Pancreas (tissue), 10 donors: ENCODE results near the gene PAX2. TPM values are rescaled to one million over a fixed set of nuclear protein-coding genes. Genes with fewer than 3 reads are reported as not detected.
A peak's percentile ranks its signal among the peaks of the same experiment; 100 is the strongest.

ENCODE experiments used
- ATAC-seq, 4 donors: fragments of 200-7000 bp; cut with Tn5 transposase; one replicate each; pipeline versions ENCODE4 v1.8.0 to v1.9.1; 2020; ENCODE audit warnings: mild to moderate bottlenecking in 4 of 4, moderate library complexity in 4 of 4
- DNase-seq, 6 donors: peaks; one replicate each; pipeline ENCODE4 v3.0.0-alpha.2; 2020
- FAIRE-seq: peaks from 2 replicates; lab custom pipeline; 2012; peaks lifted over from hg19 to GRCh38; lab: Jason Lieb, UNC
- H3K27ac ChIP-seq, 4 donors: fragments of 200-600 bp; sonication (generic); 1 replicate in 3 of 4; 2 replicates in 1 of 4; pipeline versions ENCODE4 v1.5.0 to v1.8.0; 2020
- H3K27me3 ChIP-seq, 4 donors: fragments of 200-600 bp; one replicate each; pipeline ENCODE4 v1.8.0; 2021
- H3K36me3 ChIP-seq, 3 donors: fragments of 200-600 bp; sonication (generic) in 1 of 3; one replicate each; pipeline versions ENCODE4 v1.5.0 to v1.8.0; 2020 to 2021
- H3K4me1 ChIP-seq, 3 donors: fragments of 200-600 bp; one replicate each; pipeline ENCODE4 v1.8.0; 2021
- H3K4me3 ChIP-seq, 4 donors: fragments of 200-600 bp; sonication (generic) in 2 of 4; one replicate each; pipeline versions ENCODE4 v1.5.0 to v1.8.0; 2020 to 2021
- H3K9me3 ChIP-seq, 4 donors: fragments of 200-600 bp; one replicate each; pipeline ENCODE4 v1.8.0; 2021
- CTCF ChIP-seq, 4 donors: fragments of 200-600 bp; sonication (generic) in 3 of 4; IDR thresholded peaks; one replicate each; pipeline versions ENCODE4 v1.5.0 to v1.8.0; 2021; ENCODE audit warnings: antibody characterized with exemption in 4 of 4
- WGBS, 2 donors: extraction: QIAGEN DNeasy Blood & Tissue Kit; methylation state at CpG; one replicate each; pipeline ENCODE4 v1.1.7; 2013; 5-methylcytosine and 5-hydroxymethylcytosine counted together
- intact Hi-C, 3 donors: fragments of 100-400 bp; cut with DNase I; formaldehyde crosslinking; loops; one replicate each; pipeline versions ENCODE4 v1.11.1 to v1.14.2; 2022
- polyA plus RNA-seq, 2 donors: library from polyadenylated mRNA; stranded (reverse); fragments of 200-250 nt; gene quantifications; one replicate each; pipeline ENCODE4 v1.2.3, GENCODE V29; 2013
- total RNA-seq, 6 donors: library from RNA; stranded (reverse); fragmentation: NEBNext Ultra II Directional in 4 of 6; extraction: Animal tissue kit (Norgen Biotek cat#: 25700) in 4 of 6; gene quantifications; one replicate each; pipeline versions ENCODE4 v1.2.1 to v1.2.4, GENCODE V29; 2021 to 2023
- donor health status: healthy with polysubstance abuse.
- donor health status: DM: no; HTN: no; CAD: no; lungs with moderate emphysema.
- donor health status: DM: no; HTN: no; CAD: no.
- donor health status: control.
- donor health status: control.
- donor health status: Bipolar disorder and iron deficiency.
- donor health status: DM: yes; HTN: yes; CAD: no.
- donor health status: DM: no; HTN: no; CAD: no.
- donor health status: DM: no; HTN: no; CAD: no.
- donor health status: DM: yes; HTN: yes; CAD: no.

Gene PAX2
- total and polyA plus RNA-seq, 8 donors, result 0.07 to 0.49 (median 0.26) TPM

GRCh38 chr10:100782461-100783244, 37.3 kb downstream of the PAX2 start:
- FAIRE-seq, result no peak
- no peak overlapping the region for H3K4me3 ChIP-seq
- no peak overlapping the region for H3K27ac ChIP-seq
- TF ChIP-seq CTCF (IDR thresholded peaks at IDR 0.05), result no peak
- no peaks in the 10 kb centered on the region for H3K36me3 ChIP-seq
- no peaks in the 10 kb centered on the region for H3K9me3 ChIP-seq
- no peak for ATAC-seq
- peak in 1 of 6 donors; percentile 44 for DNase-seq
- intact Hi-C loops, result no loop called here
- no peaks in the 10 kb centered on the region for H3K4me1 ChIP-seq
- no peaks in the 10 kb centered on the region for H3K27me3 ChIP-seq
- 75 to 88% methylated on average over 13 of the region's 13 CpGs for WGBS, 2 donors

DNA sequence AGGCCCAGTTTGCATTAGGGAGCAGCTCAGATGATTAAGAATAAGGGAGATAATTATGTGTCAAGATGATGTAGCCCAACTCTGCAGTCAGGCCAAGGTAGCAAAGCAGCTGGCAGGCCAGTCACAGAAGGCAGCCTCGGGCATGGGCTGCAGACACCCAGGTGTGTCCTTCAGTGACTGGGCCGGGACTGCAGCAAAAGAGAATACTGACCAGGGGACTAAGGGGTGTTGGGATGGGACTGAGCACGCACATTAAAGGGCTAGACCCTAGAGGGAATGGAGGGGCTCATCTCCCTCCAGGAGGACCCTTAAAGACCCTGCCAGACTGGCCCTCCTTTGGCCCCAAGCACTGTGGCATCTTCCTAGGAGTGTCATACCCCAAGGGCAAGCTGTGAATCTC, 38.7 kb downstream of the PAX2 start:
- no peak for TF ChIP-seq CTCF (IDR thresholded peaks at IDR 0.05)
- DNase-seq (peak in 1 of 6 donors; percentile 21), ATAC-seq (no peak), FAIRE-seq (no peak)
- Histone ChIP-seq H3K27me3 (no peaks in the 10 kb centered on the region), H3K4me3 (no peak overlapping the region), H3K27ac (no peak overlapping the region), H3K4me1 (no peaks in the 10 kb centered on the region), H3K9me3 (no peaks in the 10 kb centered on the region), H3K36me3 (no peaks in the 10 kb centered on the region)
- intact Hi-C loops, result no loop called here
- 67 to 74% methylated on average over 3 of the region's 3 CpGs for WGBS, 2 donors

- no peak for ATAC-seq
- Histone ChIP-seq H3K4me3 (no peak overlapping the region), H3K36me3 (no peaks in the 10 kb centered on the region), H3K27ac (no peak overlapping the region), H3K4me1 (no peaks in the 10 kb centered on the region), H3K9me3 (no peaks in the 10 kb centered on the region), H3K27me3 (no peaks in the 10 kb centered on the region)
- intact Hi-C loops, result no loop called here
- no peak for TF ChIP-seq CTCF (IDR thresholded peaks at IDR 0.05)
- 82 to 91% methylated on average over 6 of the region's 6 CpGs for WGBS, 2 donors
- no peak for FAIRE-seq
- DNase-seq, result no peak
Observed at GRCh38 chr10:100786591-100786990, 41.2 kb downstream of the PAX2 start.

DNA sequence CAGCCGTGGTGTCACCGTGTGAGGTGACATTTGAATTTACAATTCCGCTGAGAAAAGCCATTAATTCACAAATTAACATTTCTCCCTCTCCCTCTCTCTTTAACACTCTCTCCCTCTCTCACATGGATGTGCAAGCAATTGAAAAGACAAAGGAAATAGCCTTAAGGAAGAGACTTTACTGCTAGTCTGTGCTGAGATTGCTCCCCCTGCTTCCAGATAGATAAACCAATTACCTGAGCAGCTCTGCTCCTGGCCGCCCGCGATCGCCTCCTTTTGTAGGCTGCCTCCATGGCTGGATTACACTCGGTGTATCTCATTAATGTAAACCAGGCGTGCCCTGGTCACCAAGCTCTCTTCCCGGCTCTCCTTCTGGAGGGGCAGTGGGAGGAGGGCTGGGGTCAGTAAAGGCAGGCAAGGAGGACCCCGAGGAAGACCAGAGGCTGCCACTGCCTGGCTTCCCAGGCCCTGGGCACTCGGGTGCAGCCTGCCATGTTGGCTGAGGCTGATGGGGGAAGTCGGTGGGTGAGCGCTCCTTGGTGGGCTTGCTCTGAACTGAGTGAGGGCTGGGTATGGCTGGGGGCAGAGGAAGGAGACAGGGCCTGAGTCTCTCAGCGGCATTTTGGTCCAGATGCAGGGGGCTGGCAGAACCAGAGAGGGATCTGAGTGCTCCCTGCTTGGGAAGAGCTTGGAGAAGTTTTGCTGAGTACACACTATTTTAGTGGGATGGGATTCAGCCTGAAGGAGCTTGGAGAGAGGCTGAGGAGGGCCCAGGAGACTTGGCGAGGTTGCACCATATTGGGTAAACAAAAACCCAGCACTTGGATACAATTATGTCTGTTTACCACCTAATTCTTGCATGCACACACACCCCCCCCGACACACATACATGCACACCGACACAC, 42.9 kb downstream of the PAX2 start:
- Histone ChIP-seq H3K36me3 (no peaks in the 10 kb centered on the region), H3K4me1 (no peaks in the 10 kb centered on the region), H3K27ac (no peak overlapping the region), H3K27me3 (no peaks in the 10 kb centered on the region), H3K9me3 (no peaks in the 10 kb centered on the region), H3K4me3 (no peak overlapping the region)
- 73 to 77% methylated on average over 18 of the region's 18 CpGs for WGBS, 2 donors
- intact Hi-C loops, result no loop called here
- TF ChIP-seq CTCF (IDR thresholded peaks at IDR 0.05), result no peak
- ATAC-seq, result no peak
- DNase-seq, result peak in 1 of 6 donors; percentile 30
- FAIRE-seq, result no peak
